Ishikawa (cell line): ENCODE measurements around the gene UQCC3.

ENCODE experiments used
- CEBPB ChIP-seq: IDR thresholded peaks from 2 replicates; pipeline ENCODE4 v1.6.1; 2012
- CREB1 ChIP-seq: IDR thresholded peaks from 2 replicates; pipeline ENCODE4 v1.6.1; 2012; ENCODE audit warnings: low read depth
- EGR1 ChIP-seq: IDR thresholded peaks from 2 replicates; pipeline ENCODE4 v1.6.1; 2012
- EP300 ChIP-seq: IDR thresholded peaks from 2 replicates; pipeline ENCODE4 v1.6.1; 2012; ENCODE audit warnings: borderline replicate concordance
- FOXM1 ChIP-seq: IDR thresholded peaks from 2 replicates; pipeline ENCODE4 v1.6.1; 2012; ENCODE audit warnings: low read depth, borderline replicate concordance
- MAX ChIP-seq: IDR thresholded peaks from 2 replicates; pipeline ENCODE4 v1.6.1; 2012
- NFIC ChIP-seq: IDR thresholded peaks from 2 replicates; pipeline ENCODE4 v1.6.1; 2012
- RAD21 ChIP-seq: IDR thresholded peaks from 2 replicates; pipeline ENCODE4 v1.6.1; 2012; ENCODE audit warnings: low read depth
- REST ChIP-seq: IDR thresholded peaks from 2 replicates; pipeline ENCODE4 v1.6.1; 2012; ENCODE audit warnings: low read depth, mild to moderate bottlenecking
- TAF1 ChIP-seq: IDR thresholded peaks from 2 replicates; pipeline ENCODE4 v1.6.1; 2012; ENCODE audit warnings: low read depth, mild to moderate bottlenecking
- TCF12 ChIP-seq: IDR thresholded peaks from 2 replicates; pipeline ENCODE4 v1.6.1; 2012; ENCODE audit warnings: low read depth
- TEAD4 ChIP-seq: IDR thresholded peaks from 2 replicates; pipeline ENCODE4 v1.6.1; 2012
- USF1 ChIP-seq: IDR thresholded peaks from 2 replicates; pipeline ENCODE4 v1.6.1; 2012
- YY1 ChIP-seq: IDR thresholded peaks from 2 replicates; pipeline ENCODE4 v1.6.1; 2012; ENCODE audit warnings: low read depth
- ZBTB7A ChIP-seq: IDR thresholded peaks from 2 replicates; pipeline ENCODE4 v1.6.1; 2012; ENCODE audit warnings: low read depth

UQCC3 gene

GRCh38 chr11:62671608-62672389, at the start of gene UQCC3, which contains the start of gene LBHD1:
Gene UQCC3, plus strand, starts transcription at chr11:62671673. Its CDS starts 73 bp downstream, at chr11:62671746.
Gene LBHD1, minus strand, starts transcription at chr11:62672267. Its CDS starts 2,236 bp downstream, at chr11:62670031.
- TF ChIP-seq TCF12 (peak; percentile 60; the same call in 1 of the 2 replicates), NFIC (peak; percentile 2; the same call in 1 of the 2 replicates), CREB1 (0 out of 2 replicates have a peak, but pooled peaks have one; percentile 14), CEBPB (no peak), FOXM1 (peak; percentile 31; the same call in 1 of the 2 replicates), REST (no peak), ZBTB7A (peak; percentile 48; the same call in 1 of the 2 replicates), TAF1 (peak; percentile 94), MAX (peak; percentile 67), EGR1 (0 out of 2 replicates have a peak, but pooled peaks have one; percentile 9), YY1 (peak; percentile 80), USF1 (no peak)

- no peak for TF ChIP-seq EGR1
- no peak for TF ChIP-seq FOXM1
- TF ChIP-seq EP300 = no peak
- no peak for TF ChIP-seq RAD21
- no peak for TF ChIP-seq CREB1
- no peak for TF ChIP-seq ZBTB7A
Measured at GRCh38 chr11:62622476-62623089, 48.9 kb upstream of the UQCC3 start.

- no peak for TF ChIP-seq TEAD4
- no peak for TF ChIP-seq USF1
- no peak for TF ChIP-seq CEBPB
- no peak for TF ChIP-seq EP300
- TF ChIP-seq REST = no peak
- TF ChIP-seq YY1 = no peak
Measured at GRCh38 chr11:62627713-62628112, 43.8 kb upstream of the UQCC3 start.

- TF ChIP-seq MAX = no peak
- no peak for TF ChIP-seq TEAD4
- no peak for TF ChIP-seq ZBTB7A
- no peak for TF ChIP-seq USF1
- TF ChIP-seq EGR1 = no peak
- TF ChIP-seq TAF1 = no peak
- no peak for TF ChIP-seq NFIC
- no peak for TF ChIP-seq YY1
- no peak for TF ChIP-seq CREB1
- TF ChIP-seq TCF12 = no peak
- no peak for TF ChIP-seq CEBPB
- no peak for TF ChIP-seq REST
- TF ChIP-seq RAD21 = no peak
- no peak for TF ChIP-seq EP300
- TF ChIP-seq FOXM1 = no peak
Measured at GRCh38 chr11:62632492-62632891, 39.0 kb upstream of the UQCC3 start.
